NCI-H345 treated with DMSO at 0.1 percent for 48 hours (cell line): ENCODE measurements around the gene KCNK16.

Source experiments
- DNase-seq: peaks from one replicate; lab custom pipeline; 2025; ENCODE audit not compliant: unreplicated experiment; lab: John Stamatoyannopoulos, UW

Gene KCNK16

GRCh38 chr6:39342692-39343395 lies 20.3 kb upstream of the KCNK16 start:
- no peak for DNase-seq

- DNase-seq, result no peak
Measured at GRCh38 chr6:39341937-39342336, 19.4 kb upstream of the KCNK16 start.

- no peak for DNase-seq
Measured at GRCh38 chr6:39341352-39341751, 18.9 kb upstream of the KCNK16 start.

- DNase-seq, result peak; percentile 86
Measured at GRCh38 chr6:39339868-39340550, 17.5 kb upstream of the KCNK16 start.

GRCh38 chr6:39339096-39339867 lies 16.8 kb upstream of the KCNK16 start:
- DNase-seq, result no peak

- no peak for DNase-seq
Measured at GRCh38 chr6:39338397-39338796, 15.9 kb upstream of the KCNK16 start.

- no peak for DNase-seq
Measured at GRCh38 chr6:39335780-39336545, 13.5 kb upstream of the KCNK16 start.

- DNase-seq, result no peak
Measured at GRCh38 chr6:39333644-39334438, 11.3 kb upstream of the KCNK16 start.

GRCh38 chr6:39330476-39330875 lies 8.0 kb upstream of the KCNK16 start:
- peak; percentile 62 for DNase-seq

GRCh38 chr6:39330057-39330456 lies 7.6 kb upstream of the KCNK16 start:
- DNase-seq, result no peak

GRCh38 chr6:39328066-39328465 lies 5.6 kb upstream of the KCNK16 start:
- DNase-seq, result no peak

GRCh38 chr6:39327507-39327906 lies 5.0 kb upstream of the KCNK16 start:
- no peak for DNase-seq

- no peak for DNase-seq
Measured at GRCh38 chr6:39321761-39322160, 741 bp downstream of the KCNK16 start.

GRCh38 chr6:39320363-39320984 lies 2.0 kb downstream of the KCNK16 start:
- no peak for DNase-seq

GRCh38 chr6:39319621-39320362 lies 2.7 kb downstream of the KCNK16 start:
- DNase-seq, result no peak

GRCh38 chr6:39317256-39317655 lies 5.2 kb downstream of the KCNK16 start:
- no peak for DNase-seq

GRCh38 chr6:39314273-39314795 lies 8.2 kb downstream of the KCNK16 start, which contains the start of gene KCNK17:
Gene KCNK17, minus strand, starts transcription at chr6:39314419. Its CDS starts 99 bp downstream, at chr6:39314320.
- no peak for DNase-seq

GRCh38 chr6:39313526-39314272 lies 8.8 kb downstream of the KCNK16 start:
- no peak for DNase-seq
